SU-DHL-6 (cell line): ENCODE results near the gene MED28.

ENCODE experiments used
- H2AFZ ChIP-seq: fragments of 200-600 bp; sonication (generic); 2 replicates; pipeline ENCODE4 v1.6.1; 2014; ENCODE audit warnings: low read depth, mild to moderate bottlenecking, moderate library complexity, mixed read lengths, antibody characterized with exemption, low read length; ENCODE audit not compliant: severe bottlenecking
- H3F3A ChIP-seq: fragments of 200-600 bp; shearing (Covaris generic); 2 replicates; pipeline ENCODE4 v1.6.0; 2016; ENCODE audit warnings: antibody characterized with exemption, mild to moderate bottlenecking; ENCODE audit not compliant: insufficient read depth
- H3K27ac ChIP-seq: fragments of 200-600 bp; sonication (generic); 2 replicates; pipeline ENCODE4 v1.5.1; 2016; ENCODE audit warnings: low read depth, mild to moderate bottlenecking, low read length, moderate library complexity, mixed read lengths
- H3K27me3 ChIP-seq: fragments of 200-600 bp; sonication (generic), shearing (Covaris generic); 2 replicates; pipeline ENCODE4 v1.6.0; 2014; ENCODE audit warnings: mild to moderate bottlenecking, low read length
- H3K36me3 ChIP-seq: fragments of 200-600 bp; sonication (generic); 2 replicates; pipeline ENCODE4 v1.6.1; 2014; ENCODE audit warnings: mild to moderate bottlenecking, low read length, mixed read lengths
- H3K4me2 ChIP-seq: fragments of 300-600, 200-600 bp; shearing (Covaris generic), sonication (generic); 2 replicates; pipeline ENCODE4 v1.6.0; 2014; ENCODE audit warnings: low read length, low read depth, mild to moderate bottlenecking; ENCODE audit not compliant: poor library complexity, severe bottlenecking
- H3K4me3 ChIP-seq: fragments of 200-600 bp; sonication (generic); 2 replicates; pipeline ENCODE4 v1.5.1; 2014; ENCODE audit warnings: antibody characterized with exemption, low read length, mild to moderate bottlenecking, mixed read lengths; ENCODE audit not compliant: insufficient read depth, poor library complexity, severe bottlenecking
- H3K79me2 ChIP-seq: fragments of 200-600 bp; sonication (generic); 2 replicates; pipeline ENCODE4 v1.6.1; 2014; ENCODE audit warnings: mild to moderate bottlenecking, low read length, moderate library complexity; ENCODE audit not compliant: insufficient read depth
- H3K9ac ChIP-seq: fragments of 200-600 bp; sonication (generic); 2 replicates; pipeline ENCODE4 v1.7.0; 2014; ENCODE audit warnings: mild to moderate bottlenecking, low read length
- H3K9me2 ChIP-seq: fragments of 200-600 bp; sonication (generic); replicated peaks from 2 replicates; pipeline ENCODE4 v1.6.1; 2014; ENCODE audit warnings: low read length; ENCODE audit not compliant: insufficient read depth
- H3K9me3 ChIP-seq: fragments of 200-600 bp; sonication (generic); 2 replicates; pipeline ENCODE4 v1.6.1; 2014; ENCODE audit warnings: low read length, mixed read lengths; ENCODE audit not compliant: insufficient read depth
- H4K20me1 ChIP-seq: fragments of 200-600 bp; sonication (generic); 2 replicates; pipeline ENCODE4 v1.6.1; 2014; ENCODE audit warnings: low read depth, mild to moderate bottlenecking, antibody characterized with exemption, low read length, moderate library complexity, mixed read lengths
- EZH2phosphoT487 ChIP-seq: fragments of 200-600 bp; sonication (generic), shearing (Covaris generic); conservative IDR thresholded peaks from 2 replicates; pipeline ENCODE4 v1.6.1; 2018; ENCODE audit warnings: mild to moderate bottlenecking, antibody characterized with exemption, low read length, moderate library complexity, mixed read lengths
- TF ChIP-seq, protein P1 (sequence below): fragments of 200-600 bp; sonication (generic); IDR thresholded peaks from one replicate; pipeline ENCODE4 v1.5.1; 2017; ENCODE audit warnings: antibody characterized with exemption, mild to moderate bottlenecking, low read length, moderate library complexity; ENCODE audit not compliant: insufficient read depth, poor library complexity, severe bottlenecking

Gene MED28, protein sequence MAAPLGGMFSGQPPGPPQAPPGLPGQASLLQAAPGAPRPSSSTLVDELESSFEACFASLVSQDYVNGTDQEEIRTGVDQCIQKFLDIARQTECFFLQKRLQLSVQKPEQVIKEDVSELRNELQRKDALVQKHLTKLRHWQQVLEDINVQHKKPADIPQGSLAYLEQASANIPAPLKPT

DNA sequence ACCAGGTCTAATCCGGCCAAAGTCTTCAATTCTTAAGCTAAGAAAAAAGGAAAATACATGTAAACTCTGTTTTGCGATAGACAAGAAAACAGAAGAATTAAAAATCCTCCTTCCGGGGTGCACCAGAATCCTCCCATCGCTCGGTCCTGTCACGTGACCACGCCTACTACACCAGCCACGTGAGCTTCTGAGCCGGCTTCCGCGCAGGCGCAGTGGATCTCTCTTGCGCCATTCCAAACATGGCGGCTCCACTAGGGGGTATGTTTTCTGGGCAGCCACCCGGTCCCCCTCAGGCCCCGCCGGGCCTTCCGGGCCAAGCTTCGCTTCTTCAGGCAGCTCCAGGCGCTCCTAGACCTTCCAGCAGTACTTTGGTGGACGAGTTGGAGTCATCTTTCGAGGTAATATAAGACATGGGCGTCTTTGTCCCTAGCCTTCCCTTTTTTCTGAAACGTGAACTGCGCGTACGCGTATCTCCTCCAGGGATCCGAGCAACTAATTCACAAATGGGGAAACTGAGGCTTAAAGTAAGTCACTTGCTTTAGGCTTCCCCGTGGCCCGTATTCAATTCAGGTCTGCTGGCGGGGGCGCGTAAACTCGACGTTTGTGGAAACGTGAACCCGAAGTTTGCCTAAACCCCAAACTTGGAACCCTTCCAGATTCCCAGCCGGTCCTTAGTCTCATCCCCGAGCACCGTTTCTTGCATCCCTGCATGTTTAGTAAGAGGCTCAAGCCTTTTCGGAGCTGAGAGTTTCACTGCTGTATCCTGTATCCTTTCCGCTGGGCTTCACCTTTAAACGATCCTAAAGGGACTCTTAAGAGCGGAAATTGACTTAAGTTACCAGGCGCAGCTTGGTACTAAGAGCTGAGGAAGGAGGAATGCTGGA lies at the start of gene MED28:
MED28 (plus strand) TSS at position 226 of the 884 bp plus-strand sequence; CDS start at position 240, 14 bp downstream.
- H3K9me2 ChIP-seq, result no peaks in the 10 kb centered on the region
- H3F3A ChIP-seq, result peaks cover 7% of the 10 kb centered on the region; the same call in 1 of the 2 replicates
- no peaks in the 10 kb centered on the region for H3K27me3 ChIP-seq
- H3K9ac ChIP-seq, result peak within 1 kb of the TSS; percentile 91
- H2AFZ ChIP-seq, result peak within 1 kb of the TSS; percentile 91
- peak within 1 kb of the TSS; percentile 91 for H3K4me3 ChIP-seq
- peak within 1 kb of the TSS; percentile 82 for H3K4me2 ChIP-seq
- TF ChIP-seq, protein P1, sequence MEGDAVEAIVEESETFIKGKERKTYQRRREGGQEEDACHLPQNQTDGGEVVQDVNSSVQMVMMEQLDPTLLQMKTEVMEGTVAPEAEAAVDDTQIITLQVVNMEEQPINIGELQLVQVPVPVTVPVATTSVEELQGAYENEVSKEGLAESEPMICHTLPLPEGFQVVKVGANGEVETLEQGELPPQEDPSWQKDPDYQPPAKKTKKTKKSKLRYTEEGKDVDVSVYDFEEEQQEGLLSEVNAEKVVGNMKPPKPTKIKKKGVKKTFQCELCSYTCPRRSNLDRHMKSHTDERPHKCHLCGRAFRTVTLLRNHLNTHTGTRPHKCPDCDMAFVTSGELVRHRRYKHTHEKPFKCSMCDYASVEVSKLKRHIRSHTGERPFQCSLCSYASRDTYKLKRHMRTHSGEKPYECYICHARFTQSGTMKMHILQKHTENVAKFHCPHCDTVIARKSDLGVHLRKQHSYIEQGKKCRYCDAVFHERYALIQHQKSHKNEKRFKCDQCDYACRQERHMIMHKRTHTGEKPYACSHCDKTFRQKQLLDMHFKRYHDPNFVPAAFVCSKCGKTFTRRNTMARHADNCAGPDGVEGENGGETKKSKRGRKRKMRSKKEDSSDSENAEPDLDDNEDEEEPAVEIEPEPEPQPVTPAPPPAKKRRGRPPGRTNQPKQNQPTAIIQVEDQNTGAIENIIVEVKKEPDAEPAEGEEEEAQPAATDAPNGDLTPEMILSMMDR, result no peak
- TF ChIP-seq EZH2phosphoT487, result no peak
- H3K27ac ChIP-seq, result peak within 1 kb of the TSS; percentile 66
- peaks cover 5% of the 10 kb centered on the region; the same call in 1 of the 2 replicates for H4K20me1 ChIP-seq
- no peaks in the 10 kb centered on the region for H3K36me3 ChIP-seq
- H3K9me3 ChIP-seq, result no peaks in the 10 kb centered on the region
- peaks cover 58% of the 10 kb centered on the region for H3K79me2 ChIP-seq

DNA sequence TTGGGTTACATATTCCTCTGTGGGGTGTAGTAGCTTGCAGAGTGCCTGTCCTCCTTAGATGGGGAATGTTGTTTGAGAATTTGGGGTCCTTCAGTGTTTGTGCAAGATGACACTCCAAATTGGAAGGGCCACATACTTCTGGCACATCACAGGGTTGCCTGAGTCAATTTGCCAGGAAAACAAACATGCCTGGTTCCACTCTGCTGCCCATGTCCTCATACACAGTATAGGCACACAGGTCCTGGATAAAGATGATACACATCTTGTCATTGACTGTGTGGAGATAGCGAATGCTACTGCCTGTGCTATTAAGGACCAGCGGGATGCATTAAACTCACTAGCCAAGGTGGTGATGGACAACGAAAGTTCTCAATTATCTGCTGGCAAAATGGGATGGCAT lies 48.6 kb upstream of the MED28 start:
- H3K79me2 ChIP-seq, result no peaks in the 10 kb centered on the region
- H3K9me3 ChIP-seq, result no peaks in the 10 kb centered on the region
- no peak overlapping the region for H3K4me3 ChIP-seq
- no peaks in the 10 kb centered on the region for H4K20me1 ChIP-seq
- H2AFZ ChIP-seq, result no peak overlapping the region
- H3K4me2 ChIP-seq, result no peak overlapping the region
- H3F3A ChIP-seq, result no peaks in the 10 kb centered on the region
- no peaks in the 10 kb centered on the region for H3K9me2 ChIP-seq
- H3K27me3 ChIP-seq, result no peaks in the 10 kb centered on the region
- no peak for TF ChIP-seq EZH2phosphoT487
- TF ChIP-seq, protein P1, result no peak
- no peak overlapping the region for H3K27ac ChIP-seq
- H3K9ac ChIP-seq, result no peak overlapping the region
- no peaks in the 10 kb centered on the region for H3K36me3 ChIP-seq

DNA sequence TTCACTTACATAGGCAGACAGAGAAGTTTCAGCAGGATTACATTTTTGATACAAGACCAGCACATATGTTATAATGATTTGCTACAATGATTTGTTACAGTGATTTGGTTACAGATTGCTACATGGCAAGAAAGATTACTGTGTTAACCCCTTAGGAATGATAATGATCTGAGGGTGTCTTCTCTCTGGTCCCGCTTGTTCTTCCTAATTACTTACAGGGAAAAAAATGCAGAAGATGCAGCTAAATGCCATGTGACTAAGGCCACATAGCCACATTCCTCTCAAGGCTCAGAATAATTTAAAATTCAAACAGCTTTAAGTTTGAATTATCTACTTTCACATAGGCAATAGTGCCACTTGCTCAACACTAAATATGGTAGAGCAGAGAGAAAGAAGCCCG lies 47.2 kb upstream of the MED28 start:
- Histone ChIP-seq H3K4me3 (no peak overlapping the region), H2AFZ (no peak overlapping the region), H3K27ac (no peak overlapping the region), H3K9me3 (no peaks in the 10 kb centered on the region), H3K4me2 (no peak overlapping the region), H4K20me1 (no peaks in the 10 kb centered on the region), H3K9ac (no peak overlapping the region), H3K27me3 (no peaks in the 10 kb centered on the region), H3F3A (no peaks in the 10 kb centered on the region), H3K36me3 (no peaks in the 10 kb centered on the region), H3K9me2 (no peaks in the 10 kb centered on the region), H3K79me2 (no peaks in the 10 kb centered on the region)
- TF ChIP-seq, protein P1, result no peak
- TF ChIP-seq EZH2phosphoT487, result no peak
